CD4-positive, alpha-beta T cell treated with Interleukin-10 for 1 hour (primary cell): ENCODE measurements around the gene FBXL4.

Experiments used
- DNase-seq: peaks from one replicate; pipeline ENCODE4 v3.0.0-alpha.2; 2020

The FBXL4 gene

GRCh38 chr6:98947411-98948292, at the start of gene FBXL4:
FBXL4 (minus strand) TSS chr6:98947946; CDS start chr6:98926988, 20,958 bp downstream.
- peak; percentile 81 for DNase-seq

GRCh38 chr6:98995116-98995515, 47.4 kb upstream of the FBXL4 start:
- no peak for DNase-seq

- no peak for DNase-seq
Observed at GRCh38 chr6:98992535-98992934, 44.8 kb upstream of the FBXL4 start.

- no peak for DNase-seq
Observed at GRCh38 chr6:98986071-98986615, 38.4 kb upstream of the FBXL4 start.

GRCh38 chr6:98985391-98985790, 37.6 kb upstream of the FBXL4 start:
- DNase-seq, result no peak

DNA sequence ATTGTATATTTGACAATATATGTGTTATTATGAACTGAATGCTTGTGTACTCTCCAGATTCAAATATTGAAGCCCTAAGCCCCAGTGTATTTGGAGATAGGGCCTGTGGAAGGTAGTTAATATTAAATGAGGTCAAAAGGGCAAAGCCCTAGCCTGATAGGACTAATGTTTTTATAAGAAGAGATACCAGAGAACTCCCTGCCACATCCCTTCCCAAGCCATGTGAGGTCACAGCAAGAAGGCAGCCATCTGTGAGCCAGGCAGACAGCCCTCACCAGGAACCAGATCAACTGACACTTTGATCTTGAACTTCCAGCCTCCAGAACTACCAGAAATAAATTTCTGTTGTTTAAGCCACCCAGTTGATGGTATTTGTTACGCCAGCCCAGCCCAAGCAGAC, 36.4 kb upstream of the FBXL4 start:
- DNase-seq, result no peak

GRCh38 chr6:98981473-98981872, 33.7 kb upstream of the FBXL4 start:
- DNase-seq, result no peak

GRCh38 chr6:98980819-98981218, 33.1 kb upstream of the FBXL4 start:
- DNase-seq, result no peak

GRCh38 chr6:98977671-98978292, 30.0 kb upstream of the FBXL4 start:
- no peak for DNase-seq

DNA sequence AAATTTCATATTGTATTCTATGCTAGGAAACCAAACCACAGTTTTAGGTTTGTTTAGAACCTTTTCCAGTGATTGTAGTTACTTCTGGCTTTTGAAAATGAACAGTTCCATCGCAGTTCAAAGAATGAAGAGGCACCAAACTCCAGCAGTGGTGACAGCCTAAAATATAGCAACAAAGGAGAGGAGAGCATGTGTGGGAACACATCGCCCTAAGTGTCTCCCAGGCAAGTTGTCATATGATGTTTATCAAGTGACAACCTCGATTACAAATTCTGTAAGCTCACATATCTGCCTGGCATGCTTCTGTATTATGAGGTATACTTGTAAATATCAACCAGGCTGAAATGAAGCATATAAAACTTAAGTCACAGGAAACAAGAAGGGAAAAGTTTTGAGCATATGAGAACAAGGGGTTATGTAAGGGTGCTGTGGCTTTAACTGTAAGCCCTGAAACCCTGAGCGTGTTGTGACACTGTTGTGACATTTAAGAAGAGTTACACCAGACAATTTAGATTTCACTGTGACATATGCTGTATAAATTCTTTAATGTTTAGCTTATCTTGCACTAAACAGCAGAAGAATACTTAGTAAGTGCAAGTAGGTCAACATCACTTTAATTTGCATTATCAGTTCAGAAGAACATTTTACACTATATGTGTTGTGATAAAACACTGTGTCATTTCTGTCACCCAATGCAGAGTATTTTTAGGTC, 29.1 kb upstream of the FBXL4 start:
- no peak for DNase-seq

GRCh38 chr6:98975421-98975820, 27.7 kb upstream of the FBXL4 start:
- DNase-seq, result no peak

- no peak for DNase-seq
Observed at GRCh38 chr6:98974309-98974708, 26.6 kb upstream of the FBXL4 start.

DNA sequence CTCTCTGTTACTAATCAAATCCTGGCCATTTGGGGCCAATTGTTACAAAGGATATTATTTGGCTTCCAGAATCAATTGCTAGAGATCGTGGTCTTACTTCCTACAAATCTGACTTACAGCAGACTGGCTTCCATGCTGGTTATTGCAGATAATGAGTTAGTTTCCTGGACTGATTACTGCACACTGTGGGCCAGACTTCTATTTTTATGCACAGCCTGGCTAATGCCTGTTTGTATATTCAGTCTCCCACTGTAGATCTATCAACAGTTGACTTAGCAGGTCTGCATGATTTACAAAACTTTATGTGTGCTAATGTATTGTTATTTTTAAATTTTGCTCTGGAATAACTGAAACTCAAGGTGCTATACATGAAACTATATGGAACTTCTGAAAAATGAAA, 25.8 kb upstream of the FBXL4 start:
- DNase-seq, result no peak

GRCh38 chr6:98971303-98971702, 23.6 kb upstream of the FBXL4 start:
- DNase-seq, result no peak

- no peak for DNase-seq
Observed at GRCh38 chr6:98970469-98970868, 22.7 kb upstream of the FBXL4 start.

- no peak for DNase-seq
Observed at GRCh38 chr6:98967616-98968015, 19.9 kb upstream of the FBXL4 start.

GRCh38 chr6:98959631-98960030, 11.9 kb upstream of the FBXL4 start:
- no peak for DNase-seq

DNA sequence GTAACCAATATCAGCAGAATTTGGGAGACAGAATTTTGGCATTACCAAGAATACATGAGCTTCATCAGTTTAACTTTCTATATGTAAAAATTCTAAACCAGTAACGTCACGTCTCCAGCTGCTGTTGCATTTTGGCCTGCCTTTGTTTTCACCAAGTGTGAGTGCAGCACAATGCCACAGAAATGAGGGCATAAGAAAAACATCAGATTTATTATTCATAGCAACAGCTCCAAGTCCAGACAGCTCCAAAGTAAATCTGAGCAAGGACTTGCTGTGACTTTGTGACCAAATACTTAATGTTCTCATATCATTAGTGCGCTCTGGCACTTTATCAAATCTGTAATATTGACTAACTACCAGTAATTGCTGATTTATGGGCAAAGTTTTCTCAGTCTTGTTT, 11.0 kb upstream of the FBXL4 start:
- no peak for DNase-seq

GRCh38 chr6:98957450-98957849, 9.7 kb upstream of the FBXL4 start:
- DNase-seq, result no peak

DNA sequence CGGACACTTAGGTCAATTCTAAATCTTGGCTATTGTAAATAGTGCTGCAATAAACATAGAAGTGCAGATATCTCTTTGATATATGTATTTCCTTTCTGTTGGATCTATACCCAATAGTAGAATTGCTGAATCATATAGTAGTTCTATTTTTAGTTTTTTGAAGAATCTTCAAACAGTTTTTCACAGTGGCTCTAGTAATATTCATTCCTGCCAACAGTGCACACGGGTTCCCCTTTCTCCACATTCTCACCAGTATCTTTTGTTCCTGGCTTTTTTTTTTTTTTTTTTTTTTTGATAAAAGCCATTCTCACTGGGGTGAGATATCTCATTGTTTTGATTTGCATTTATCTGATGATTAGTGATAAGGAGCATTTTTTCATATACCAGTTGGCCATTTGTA, 1.8 kb upstream of the FBXL4 start:
- no peak for DNase-seq

- peak; percentile 42 for DNase-seq
Observed at GRCh38 chr6:98946879-98947410, 801 bp downstream of the FBXL4 start.

GRCh38 chr6:98946266-98946878, 1.4 kb downstream of the FBXL4 start:
- no peak for DNase-seq
